Activated naive CD8-positive, alpha-beta T cell treated with anti-CD3 and anti-CD28 coated beads, Interleukin-2, amount 50 U/mL, for 24 hours (primary cell): ENCODE measurements around the gene IL20.
A peak's percentile ranks its signal among the peaks of the same experiment; 100 is the strongest.
"Not testable (repeated sequence)": the region's sequence is repeated elsewhere in the genome, so short reads cannot be mapped to it uniquely, and the experiment has no call there.

Experiments used
- ATAC-seq: fragments of 150-1000 bp; cut with Tn5 transposase; one replicate; pipeline ENCODE4 v1.10.0; 2021
- DNase-seq: peaks from one replicate; pipeline ENCODE4 v3.0.0; 2021
- H3K27ac Mint-ChIP-seq: one replicate; pipeline ENCODE4 v1.8.0; 2021; ENCODE audit warnings: mild to moderate bottlenecking, mixed read lengths
- H3K27me3 Mint-ChIP-seq: one replicate; pipeline ENCODE4 v1.8.0; 2021; ENCODE audit warnings: mixed read lengths
- H3K36me3 Mint-ChIP-seq: one replicate; pipeline ENCODE4 v1.8.0; 2021; ENCODE audit warnings: low read depth, mixed read lengths
- H3K4me1 Mint-ChIP-seq: one replicate; pipeline ENCODE4 v1.8.0; 2021; ENCODE audit warnings: mixed read lengths
- H3K4me3 Mint-ChIP-seq: one replicate; pipeline ENCODE4 v1.8.0; 2021; ENCODE audit warnings: mild to moderate bottlenecking, moderate library complexity, mixed read lengths
- H3K9me3 Mint-ChIP-seq: one replicate; pipeline ENCODE4 v1.8.0; 2021; ENCODE audit warnings: mixed read lengths

Gene IL20

GRCh38 chr1:206853696-206854095 lies 11.7 kb upstream of the IL20 start:
- H3K9me3 Mint-ChIP-seq, H3K27me3 Mint-ChIP-seq, ATAC-seq: not testable (repeated sequence)

GRCh38 chr1:206854401-206855129 lies 10.9 kb upstream of the IL20 start:
- H3K4me3 Mint-ChIP-seq: no peak overlapping the region
- peaks cover 5% of the 10 kb centered on the region for H3K27me3 Mint-ChIP-seq
- H3K9me3 Mint-ChIP-seq: no peaks in the 10 kb centered on the region
- no peaks in the 10 kb centered on the region for H3K36me3 Mint-ChIP-seq
- peaks cover 9% of the 10 kb centered on the region for H3K4me1 Mint-ChIP-seq
- ATAC-seq: no peak
- H3K27ac Mint-ChIP-seq: no peak overlapping the region
- DNase-seq: no peak

More at GRCh38 chr1:206853696-206854095, 11.7 kb upstream of the IL20 start:
- not testable (repeated sequence) for H3K4me3 Mint-ChIP-seq, H3K36me3 Mint-ChIP-seq, H3K27ac Mint-ChIP-seq, DNase-seq, H3K4me1 Mint-ChIP-seq

- H3K4me3 Mint-ChIP-seq: no peak overlapping the region
- peaks cover 9% of the 10 kb centered on the region for H3K4me1 Mint-ChIP-seq
- H3K36me3 Mint-ChIP-seq: no peaks in the 10 kb centered on the region
- DNase-seq: no peak
- H3K27ac Mint-ChIP-seq: no peak overlapping the region
- no peaks in the 10 kb centered on the region for H3K9me3 Mint-ChIP-seq
- H3K27me3 Mint-ChIP-seq: peaks cover 2% of the 10 kb centered on the region
- ATAC-seq: no peak
These were observed 9.6 kb upstream of the IL20 start for GRCh38 chr1:206855859-206856258.

GRCh38 chr1:206856674-206857464 lies 8.6 kb upstream of the IL20 start:
- Mint-ChIP-seq H3K27ac (no peak overlapping the region), H3K9me3 (no peaks in the 10 kb centered on the region), H3K36me3 (no peaks in the 10 kb centered on the region), H3K4me3 (no peak overlapping the region), H3K27me3 (peaks cover 6% of the 10 kb centered on the region), H3K4me1 (peaks cover 9% of the 10 kb centered on the region)
- ATAC-seq (peak; percentile 73), DNase-seq (no peak)

- Mint-ChIP-seq H3K4me3 (no peak overlapping the region), H3K27ac (peak overlapping the region; percentile 48), H3K27me3 (peaks cover 6% of the 10 kb centered on the region), H3K9me3 (no peaks in the 10 kb centered on the region), H3K4me1 (peaks cover 9% of the 10 kb centered on the region), H3K36me3 (no peaks in the 10 kb centered on the region)
- ATAC-seq (no peak), DNase-seq (no peak)
These were observed 6.3 kb upstream of the IL20 start for GRCh38 chr1:206859082-206859521.

GRCh38 chr1:206860165-206860564 lies 5.3 kb upstream of the IL20 start:
- H3K27me3 Mint-ChIP-seq: peaks cover 6% of the 10 kb centered on the region
- H3K36me3 Mint-ChIP-seq: no peaks in the 10 kb centered on the region
- no peak overlapping the region for H3K4me3 Mint-ChIP-seq
- no peak overlapping the region for H3K27ac Mint-ChIP-seq
- DNase-seq (no peak), ATAC-seq (no peak)
- H3K4me1 Mint-ChIP-seq: peaks cover 14% of the 10 kb centered on the region
- no peaks in the 10 kb centered on the region for H3K9me3 Mint-ChIP-seq

- no peak for ATAC-seq
- Mint-ChIP-seq H3K36me3 (no peaks in the 10 kb centered on the region), H3K27me3 (peaks cover 6% of the 10 kb centered on the region), H3K9me3 (no peaks in the 10 kb centered on the region), H3K4me3 (no peak overlapping the region), H3K4me1 (peaks cover 19% of the 10 kb centered on the region), H3K27ac (no peak overlapping the region)
- DNase-seq: no peak
These were observed 2.2 kb upstream of the IL20 start for GRCh38 chr1:206863266-206863665.

GRCh38 chr1:206866062-206866461 lies 639 bp downstream of the IL20 start:
- Mint-ChIP-seq H3K4me1 (peaks cover 17% of the 10 kb centered on the region), H3K4me3 (no peak overlapping the region), H3K9me3 (no peaks in the 10 kb centered on the region), H3K27ac (no peak overlapping the region), H3K27me3 (peaks cover 4% of the 10 kb centered on the region), H3K36me3 (peaks cover 1% of the 10 kb centered on the region)
- DNase-seq: no peak
- peak; percentile 70 for ATAC-seq

GRCh38 chr1:206867239-206867638 lies 1.8 kb downstream of the IL20 start:
- Mint-ChIP-seq H3K27ac (no peak overlapping the region), H3K9me3 (no peaks in the 10 kb centered on the region), H3K36me3 (peaks cover 1% of the 10 kb centered on the region), H3K4me3 (no peak overlapping the region), H3K27me3 (no peaks in the 10 kb centered on the region), H3K4me1 (peaks cover 17% of the 10 kb centered on the region)
- ATAC-seq: no peak
- no peak for DNase-seq

- Mint-ChIP-seq H3K9me3 (no peaks in the 10 kb centered on the region), H3K36me3 (peaks cover 1% of the 10 kb centered on the region), H3K4me3 (no peak overlapping the region), H3K27ac (no peak overlapping the region), H3K27me3 (no peaks in the 10 kb centered on the region), H3K4me1 (peaks cover 17% of the 10 kb centered on the region)
- no peak for DNase-seq
- no peak for ATAC-seq
These were observed 2.3 kb downstream of the IL20 start for GRCh38 chr1:206867716-206868115.

GRCh38 chr1:206868264-206868663 lies 2.8 kb downstream of the IL20 start:
- H3K4me3 Mint-ChIP-seq: no peak overlapping the region

GRCh38 chr1:206872139-206872538 lies 6.7 kb downstream of the IL20 start:
- ATAC-seq (no peak), DNase-seq (no peak)
- Mint-ChIP-seq H3K4me1 (no peaks in the 10 kb centered on the region), H3K27ac (no peak overlapping the region), H3K27me3 (no peaks in the 10 kb centered on the region), H3K36me3 (peaks cover 6% of the 10 kb centered on the region), H3K9me3 (peaks cover 16% of the 10 kb centered on the region), H3K4me3 (no peak overlapping the region)

More at GRCh38 chr1:206868264-206868663, 2.8 kb downstream of the IL20 start:
- H3K27ac Mint-ChIP-seq: no peak overlapping the region
- ATAC-seq (no peak), DNase-seq (no peak)
- no peaks in the 10 kb centered on the region for H3K9me3 Mint-ChIP-seq
- no peaks in the 10 kb centered on the region for H3K27me3 Mint-ChIP-seq
- H3K4me1 Mint-ChIP-seq: peaks cover 17% of the 10 kb centered on the region
- peaks cover 1% of the 10 kb centered on the region for H3K36me3 Mint-ChIP-seq

- Mint-ChIP-seq H3K36me3 (peaks cover 14% of the 10 kb centered on the region), H3K4me3 (no peak overlapping the region), H3K27ac (no peak overlapping the region), H3K4me1 (no peaks in the 10 kb centered on the region), H3K9me3 (peaks cover 28% of the 10 kb centered on the region), H3K27me3 (no peaks in the 10 kb centered on the region)
- no peak for DNase-seq
- no peak for ATAC-seq
These were observed 8.3 kb downstream of the IL20 start for GRCh38 chr1:206873603-206874188.

GRCh38 chr1:206875752-206876377 lies 10.4 kb downstream of the IL20 start:
- Mint-ChIP-seq H3K36me3 (peaks cover 12% of the 10 kb centered on the region), H3K27ac (no peak overlapping the region), H3K4me3 (no peak overlapping the region), H3K4me1 (peaks cover 4% of the 10 kb centered on the region), H3K27me3 (no peaks in the 10 kb centered on the region), H3K9me3 (peaks cover 33% of the 10 kb centered on the region)
- DNase-seq: no peak
- no peak for ATAC-seq
